Stimulated activated CD4-positive, alpha-beta T cell treated with anti-CD3 and anti-CD28 coated beads, Interleukin-4, amount 100 ng/mL, for 1 hour (primary cell): ENCODE results near the gene LINC01488.

ENCODE experiments used
- DNase-seq: peaks from one replicate; pipeline ENCODE4 v3.0.0-alpha.2; 2020

LINC01488 gene

GRCh38 chr11:69482322-69482721 is 859 bp downstream of the LINC01488 start:
- no peak for DNase-seq

DNA sequence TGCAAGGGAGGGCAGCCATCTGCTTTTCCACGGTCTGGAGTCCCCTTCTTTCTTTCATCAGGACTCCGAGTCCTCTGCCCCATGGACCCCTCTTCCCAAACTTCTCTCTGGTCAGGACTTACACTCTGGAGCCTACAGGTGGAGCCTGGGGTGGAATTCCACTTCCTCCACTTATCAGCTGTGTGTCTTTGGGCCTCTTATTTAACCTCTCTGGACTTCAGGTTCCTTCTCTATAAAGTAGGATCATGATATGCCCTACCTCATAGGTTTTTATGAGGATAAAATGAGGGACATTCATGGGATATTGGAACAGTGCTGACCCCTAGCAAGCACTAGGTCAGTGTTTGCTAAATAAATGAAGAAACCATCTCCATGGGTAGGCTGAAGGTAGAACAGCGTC is 1.7 kb downstream of the LINC01488 start:
- DNase-seq: no peak

GRCh38 chr11:69483691-69484426 is 2.4 kb downstream of the LINC01488 start:
- no peak for DNase-seq

DNA sequence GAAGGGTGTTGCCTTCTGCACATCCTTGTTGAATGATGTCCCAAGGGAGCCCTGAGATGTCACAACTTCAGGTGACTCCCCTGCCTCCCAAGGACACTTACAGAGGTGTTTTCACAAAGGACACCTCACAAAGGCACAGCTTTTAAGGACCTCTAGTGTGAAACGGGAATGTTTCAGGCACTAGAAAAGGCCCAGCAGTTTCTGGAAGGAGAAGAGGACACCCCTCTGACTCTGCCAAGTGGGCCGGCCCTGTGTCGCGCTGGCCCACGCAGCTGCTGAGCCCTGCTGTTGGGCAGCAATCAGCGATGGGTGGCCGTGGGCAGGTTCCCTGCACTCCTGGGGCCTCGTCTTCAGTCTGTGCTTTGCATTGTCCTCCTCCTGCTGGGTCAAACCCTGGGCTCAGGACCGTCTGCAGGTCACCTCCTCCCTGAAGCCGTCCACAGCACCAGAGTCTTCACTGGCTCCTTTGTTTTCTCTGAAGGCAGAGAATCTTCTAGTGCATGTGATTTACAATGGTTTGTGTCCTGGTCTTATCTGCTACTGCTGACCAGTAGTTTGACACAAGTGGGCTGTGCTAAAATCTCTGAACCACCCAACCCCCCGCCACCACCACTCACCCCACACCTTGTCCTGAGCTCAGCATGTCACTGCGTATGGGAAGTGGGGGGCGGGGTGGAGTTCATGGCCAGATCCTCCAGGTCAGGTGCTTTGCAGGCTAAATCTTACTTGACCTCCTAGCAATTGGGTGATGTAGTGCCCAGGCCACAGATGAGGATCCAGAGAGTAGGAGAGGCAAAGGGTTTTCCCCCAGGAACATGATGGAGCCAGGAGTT is 3.2 kb downstream of the LINC01488 start:
- no peak for DNase-seq

GRCh38 chr11:69485337-69486041 is 4.0 kb downstream of the LINC01488 start:
- no peak for DNase-seq

DNA sequence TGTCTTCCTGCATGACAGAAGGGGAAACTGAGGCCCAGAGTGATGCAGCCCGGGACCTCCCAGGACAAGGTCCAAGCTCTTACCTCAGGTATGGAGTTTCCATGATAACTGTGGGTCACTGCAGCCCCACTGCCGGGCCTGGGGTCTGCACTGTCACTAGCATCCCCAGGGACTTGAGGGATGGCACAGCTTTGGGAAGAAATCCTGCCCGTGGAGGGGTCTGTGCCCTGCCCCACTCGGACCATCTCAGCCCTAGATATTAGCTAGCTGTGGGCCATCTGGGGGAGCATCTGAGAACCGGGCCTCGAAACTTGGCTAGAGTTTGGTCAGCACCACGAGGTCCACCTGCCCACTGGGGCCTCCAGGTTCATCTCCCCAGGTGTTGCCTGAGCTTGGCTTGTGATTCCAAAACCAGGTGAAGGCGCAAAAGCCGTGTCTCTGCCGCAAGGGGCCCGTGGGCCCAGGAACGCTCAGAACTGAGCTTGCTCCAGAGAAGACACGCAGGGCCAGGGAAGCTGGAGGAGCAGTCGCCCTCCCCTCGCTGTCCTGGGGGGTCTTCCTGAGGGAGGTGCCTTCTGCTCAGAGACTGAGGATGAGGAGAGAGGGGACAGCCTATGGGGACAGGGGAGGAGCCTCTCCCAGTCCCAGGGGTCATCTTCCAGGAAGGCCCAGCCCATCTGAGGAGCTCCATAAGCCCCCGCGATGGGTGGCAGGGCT is 4.8 kb downstream of the LINC01488 start:
- no peak for DNase-seq

- no peak for DNase-seq
Measured at GRCh38 chr11:69486773-69487291, 5.4 kb downstream of the LINC01488 start.

- DNase-seq: no peak
Measured at GRCh38 chr11:69487391-69487790, 5.9 kb downstream of the LINC01488 start.

- no peak for DNase-seq
Measured at GRCh38 chr11:69487849-69488542, 6.5 kb downstream of the LINC01488 start.

DNA sequence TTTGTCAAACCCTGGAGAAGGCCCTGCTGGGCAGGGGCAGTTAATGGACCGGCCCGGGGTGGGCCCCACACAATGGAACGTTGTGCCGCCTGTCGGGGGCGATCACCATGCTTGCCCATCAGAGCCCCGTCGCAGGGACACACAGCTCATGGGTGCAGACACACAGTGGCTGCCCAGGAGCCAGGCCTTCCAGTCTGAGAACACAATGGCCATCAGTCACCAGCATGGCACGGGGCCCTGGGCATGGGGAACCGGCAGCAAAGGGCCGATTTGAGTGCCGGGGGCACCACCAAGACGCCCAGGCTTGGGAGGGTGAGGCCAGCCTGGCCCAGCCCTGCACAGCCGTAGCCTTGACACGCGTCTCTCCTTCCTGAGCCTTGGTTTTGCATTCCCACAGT is 7.1 kb downstream of the LINC01488 start:
- no peak for DNase-seq

- DNase-seq: no peak
Measured at GRCh38 chr11:69489031-69489745, 7.7 kb downstream of the LINC01488 start.

DNA sequence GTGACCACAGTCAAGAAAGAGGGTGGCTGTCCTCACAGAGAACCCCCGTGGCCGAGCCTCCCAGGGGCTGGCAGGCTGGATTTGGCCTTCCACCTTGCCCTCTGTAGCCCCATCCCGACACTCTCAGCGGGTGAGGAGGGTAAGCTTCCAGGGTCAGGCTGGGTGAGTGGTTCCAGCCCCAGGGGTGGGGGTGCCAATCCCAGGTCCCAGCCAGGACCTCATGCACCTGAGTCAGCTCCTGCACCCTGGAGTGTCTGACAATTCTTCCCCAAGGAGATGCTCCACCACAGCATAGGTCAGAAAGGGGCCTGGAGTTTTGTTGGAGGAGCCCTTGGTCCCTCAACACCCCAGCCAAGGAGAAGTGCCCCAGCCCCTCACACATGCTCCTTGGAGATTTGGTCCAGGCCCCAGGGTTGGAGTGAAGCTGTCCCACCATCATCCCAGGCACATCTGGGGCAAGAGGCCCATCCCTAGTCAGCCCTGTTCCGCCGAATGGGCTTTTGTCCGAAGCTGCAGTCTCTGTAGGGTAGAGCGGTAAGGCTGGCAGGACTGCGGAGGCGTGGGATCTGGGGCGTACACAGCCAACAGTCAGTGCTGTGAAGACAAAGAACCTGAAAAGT is 8.4 kb downstream of the LINC01488 start:
- no peak for DNase-seq

DNA sequence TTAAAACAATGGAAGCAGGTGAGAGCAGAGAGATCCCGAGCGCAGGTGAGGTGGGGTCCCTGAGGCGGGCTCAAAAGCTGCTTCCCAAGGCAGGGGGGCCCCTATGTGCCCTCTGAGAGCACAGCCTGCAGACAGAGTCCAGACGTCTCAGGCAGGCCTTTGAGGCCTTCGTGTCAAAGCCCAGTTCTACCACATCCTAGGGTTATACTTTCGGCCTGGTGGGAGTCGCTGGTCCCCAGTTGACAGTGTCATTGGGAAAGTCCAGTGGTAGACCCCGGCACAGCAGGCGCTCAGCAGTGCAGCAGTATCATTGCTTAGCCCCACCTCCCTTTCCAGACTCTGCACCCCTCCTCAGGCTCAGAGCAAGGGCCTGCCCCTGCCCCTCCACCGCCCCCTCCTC is 9.1 kb downstream of the LINC01488 start:
- no peak for DNase-seq

GRCh38 chr11:69491071-69492031 is 9.9 kb downstream of the LINC01488 start:
- DNase-seq: no peak

- no peak for DNase-seq
Measured at GRCh38 chr11:69492201-69492991, 10.9 kb downstream of the LINC01488 start.

DNA sequence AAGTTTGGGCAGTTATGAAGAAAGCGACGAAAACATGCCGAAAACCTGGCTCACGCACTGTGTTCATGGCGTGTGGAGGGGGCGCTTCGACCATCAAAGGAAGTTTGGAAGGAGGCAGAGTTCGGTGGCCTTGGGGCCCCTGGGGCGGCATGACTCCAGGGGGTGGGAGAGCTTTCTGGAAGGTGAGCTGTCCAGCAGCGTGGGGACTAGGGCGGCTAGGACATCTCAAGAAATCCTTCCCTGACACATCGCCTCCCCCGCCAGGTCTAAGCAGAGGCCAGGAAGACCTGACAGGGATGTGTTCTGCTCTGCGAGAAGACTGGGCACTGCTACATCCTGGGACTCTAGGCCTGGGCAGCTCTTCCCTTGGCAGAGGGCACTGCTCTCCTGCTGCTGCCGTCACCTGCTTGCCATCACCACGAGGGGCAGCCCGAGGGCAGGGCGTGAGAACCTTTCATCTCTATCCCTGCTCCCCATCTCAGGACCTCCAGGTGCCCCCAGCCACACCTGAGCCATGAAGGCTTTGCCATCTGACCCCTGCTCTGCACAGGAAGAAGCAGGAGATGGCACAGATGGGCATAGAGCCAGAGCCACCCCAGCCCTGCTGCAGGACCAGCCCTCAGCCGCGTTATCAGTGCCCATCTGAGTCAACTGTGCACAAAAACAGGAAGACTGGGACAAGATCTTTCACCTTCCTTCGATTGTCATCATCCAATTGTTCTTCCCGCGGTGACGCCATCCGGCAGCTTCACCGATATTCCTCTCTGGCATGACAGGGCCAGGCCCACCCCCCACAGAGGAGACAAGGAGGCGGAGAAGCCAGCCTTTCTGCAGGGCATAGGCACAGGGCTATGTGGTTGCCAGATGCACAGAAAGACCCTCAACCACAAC is 12.7 kb downstream of the LINC01488 start:
- no peak for DNase-seq

GRCh38 chr11:69494851-69495250 is 13.4 kb downstream of the LINC01488 start:
- DNase-seq: no peak
